PC-3 (cell line): Measurements from ENCODE around the gene DNAJB5. TPM values are rescaled to one million over a fixed set of nuclear protein-coding genes. Genes with fewer than 3 reads are reported as not detected.

Experiments used
- ATAC-seq: fragments of 200-7000 bp; cut with Tn5 transposase; 2 replicates; pipeline ENCODE4 v1.9.1; 2020; ENCODE audit warnings: mild to moderate bottlenecking, moderate library complexity
- BruUV-seq: library from RNA; stranded (reverse); fragments of 400-500 nt; replicated peaks from 2 replicates; lab custom pipeline; 2021; lab: Mats Ljungman, UMichigan
- CTCF ChIA-PET: fragments of 300-600 bp; sonication (Branson Sonifier 250); formaldehyde crosslinking; loops from one replicate; lab custom pipeline; 2022; ENCODE audit warnings: antibody characterized with exemption; lab: Charles Lee
- POLR2A ChIA-PET: fragments of 300-600 bp; sonication (Branson Sonifier 250); formaldehyde crosslinking; loops from one replicate; lab custom pipeline; 2022; ENCODE audit warnings: antibody characterized with exemption; ENCODE audit not compliant: unreplicated experiment; lab: Charles Lee
- DNase-seq: peaks from one replicate; pipeline ENCODE4 v3.0.0-alpha.2; 2015
- H2AFZ ChIP-seq: fragments of 300-600 bp; sonication (generic); 2 replicates; pipeline ENCODE4 v1.6.0; 2016; ENCODE audit warnings: antibody characterized with exemption, low read length
- H3F3A ChIP-seq: fragments of 300-600 bp; sonication (generic); one replicate; pipeline ENCODE4 v1.6.0; 2017; ENCODE audit warnings: antibody characterized with exemption, low read length, control low read depth, mild to moderate bottlenecking; ENCODE audit not compliant: unreplicated experiment
- H3K27ac ChIP-seq: fragments of 300-600 bp; sonication (generic); 2 replicates; pipeline ENCODE4 v1.5.1; 2016; ENCODE audit warnings: mild to moderate bottlenecking, low read length
- H3K27me3 ChIP-seq: fragments of 300-600 bp; sonication (generic); 2 replicates; pipeline ENCODE4 v1.6.1; 2016; ENCODE audit warnings: low read length, mixed read lengths
- H3K36me3 ChIP-seq: fragments of 300-600 bp; sonication (generic); 2 replicates; pipeline ENCODE4 v1.6.1; 2016; ENCODE audit warnings: low read depth, mixed run types, low read length, mixed read lengths
- H3K4me1 ChIP-seq: fragments of 300-600 bp; sonication (generic); 2 replicates; pipeline ENCODE4 v1.5.1; 2016; ENCODE audit warnings: low read length; ENCODE audit not compliant: insufficient read depth
- H3K4me2 ChIP-seq: fragments of 300-600 bp; sonication (generic); 2 replicates; pipeline ENCODE4 v1.6.0; 2016; ENCODE audit warnings: low read length
- H3K4me3 ChIP-seq: fragments of 300-600 bp; sonication (generic); 2 replicates; pipeline ENCODE4 v1.5.1; 2016; ENCODE audit warnings: mild to moderate bottlenecking, low read length, mixed read lengths
- H3K79me2 ChIP-seq: fragments of 300-600 bp; sonication (generic); 2 replicates; pipeline ENCODE4 v1.6.1; 2017; ENCODE audit warnings: low read length, mixed read lengths
- H3K9ac ChIP-seq: fragments of 300-600 bp; sonication (generic); 2 replicates; pipeline ENCODE4 v1.6.0; 2016; ENCODE audit warnings: mild to moderate bottlenecking, low read length
- H3K9me2 ChIP-seq: fragments of 300-600 bp; sonication (generic); replicated peaks from 2 replicates; pipeline ENCODE4 v1.6.1; 2016; ENCODE audit warnings: mixed run types, low read length, mixed read lengths
- H3K9me3 ChIP-seq: fragments of 300-600 bp; sonication (generic); 2 replicates; pipeline ENCODE4 v1.6.1; 2016; ENCODE audit warnings: low read length, mixed read lengths
- H4K20me1 ChIP-seq: fragments of 300-600 bp; sonication (generic); 2 replicates; pipeline ENCODE4 v1.6.1; 2016; ENCODE audit warnings: low read length, mixed read lengths
- CTCF ChIP-seq: fragments of 300-600 bp; sonication (generic); conservative IDR thresholded peaks from 2 replicates; pipeline ENCODE4 v1.5.1; 2017; ENCODE audit warnings: antibody characterized with exemption, low read depth, mild to moderate bottlenecking, low read length
- EZH2 ChIP-seq: fragments of 300-600 bp; sonication (generic); IDR thresholded peaks from one replicate; pipeline ENCODE4 v1.6.1; 2017; ENCODE audit warnings: antibody characterized with exemption, mild to moderate bottlenecking, low read length; ENCODE audit not compliant: unreplicated experiment
- EZH2phosphoT487 ChIP-seq: fragments of 300-600 bp; sonication (generic); IDR thresholded peaks from 2 replicates; pipeline ENCODE4 v1.6.1; 2018; ENCODE audit warnings: mild to moderate bottlenecking, antibody characterized with exemption, low read length, borderline replicate concordance
- intact Hi-C: fragments of 100-400 bp; cut with micrococcal nuclease; formaldehyde crosslinking; loops from 2 replicates; pipeline ENCODE4 v1.9.0; 2023
- total RNA-seq: library from RNA; depleted of rRNA; stranded (reverse); fragments of >200 nt; gene quantifications from 2 replicates; pipeline ENCODE4 v1.2.3, GENCODE V29; 2014

The DNAJB5 gene
- total RNA-seq, 1 experiment from 2014 or later: 9.3 TPM

- Histone ChIP-seq H4K20me1 (no peaks in the 10 kb centered on the region), H3K4me2 (no peak overlapping the region), H2AFZ (no peak overlapping the region), H3K4me3 (no peak overlapping the region), H3K9me3 (no peaks in the 10 kb centered on the region), H3F3A (no peaks in the 10 kb centered on the region), H3K27ac (no peak overlapping the region), H3K27me3 (no peaks in the 10 kb centered on the region), H3K9ac (no peak overlapping the region), H3K36me3 (no peaks in the 10 kb centered on the region; the same call in 1 of the 2 replicates), H3K79me2 (no peaks in the 10 kb centered on the region), H3K9me2 (no peaks in the 10 kb centered on the region), H3K4me1 (no peaks in the 10 kb centered on the region)
- DNase-seq (no peak), ATAC-seq (no peak)
- BruUV-seq: no TSS peak
- intact Hi-C loops: no loop called here
- ChIA-PET POLR2A (no interaction called here), CTCF (no interaction called here)
- TF ChIP-seq CTCF (no peak), EZH2 (no peak), EZH2phosphoT487 (no peak)
Observed at GRCh38 chr9:35033101-35033500, 43.6 kb downstream of the DNAJB5 start.

GRCh38 chr9:35035851-35036701 is 46.5 kb downstream of the DNAJB5 start:
- H4K20me1 ChIP-seq: no peaks in the 10 kb centered on the region
- H3K36me3 ChIP-seq: no peaks in the 10 kb centered on the region
- H3F3A ChIP-seq: no peaks in the 10 kb centered on the region
- no peaks in the 10 kb centered on the region for H3K9me2 ChIP-seq
- H3K4me3 ChIP-seq: no peak overlapping the region
- no peaks in the 10 kb centered on the region for H3K27me3 ChIP-seq
- ChIA-PET CTCF (no interaction called here), POLR2A (interaction anchor here (0.6 kb wide), 1 partner anchor 411 kb away, joined by 7 read pairs; no protein-coding TSS in a partner anchor)
- TF ChIP-seq EZH2phosphoT487 (no peak), EZH2 (no peak), CTCF (no peak)
- H3K4me1 ChIP-seq: no peaks in the 10 kb centered on the region
- BruUV-seq: no TSS peak
- H3K4me2 ChIP-seq: no peak overlapping the region
- DNase-seq (no peak), ATAC-seq (no peak)
- no peaks in the 10 kb centered on the region for H3K9me3 ChIP-seq
- intact Hi-C loops: no loop called here
- H3K27ac ChIP-seq: no peak overlapping the region
- no peaks in the 10 kb centered on the region for H3K79me2 ChIP-seq
- no peak overlapping the region for H3K9ac ChIP-seq
- H2AFZ ChIP-seq: no peak overlapping the region

GRCh38 chr9:35042081-35042604 is 52.6 kb downstream of the DNAJB5 start:
- POLR2A ChIA-PET: no interaction called here
- DNase-seq: peak; percentile 38

More at GRCh38 chr9:35042081-35042604, 52.6 kb downstream of the DNAJB5 start:
- H3K79me2 ChIP-seq: no peaks in the 10 kb centered on the region
- H3F3A ChIP-seq: no peaks in the 10 kb centered on the region
- no peak overlapping the region for H3K4me2 ChIP-seq
- no peak overlapping the region for H3K9ac ChIP-seq
- no peaks in the 10 kb centered on the region for H3K36me3 ChIP-seq
- no peak overlapping the region for H2AFZ ChIP-seq
- no peaks in the 10 kb centered on the region; the same call in 1 of the 2 replicates for H3K4me1 ChIP-seq
- no peak for TF ChIP-seq EZH2
- no peak for TF ChIP-seq EZH2phosphoT487
- TF ChIP-seq CTCF: no peak
- BruUV-seq: no TSS peak
- no peak overlapping the region for H3K27ac ChIP-seq
- H3K27me3 ChIP-seq: no peaks in the 10 kb centered on the region
- CTCF ChIA-PET: no interaction called here
- H3K4me3 ChIP-seq: no peak overlapping the region
- intact Hi-C loops: no loop called here
- H3K9me3 ChIP-seq: no peaks in the 10 kb centered on the region
- H4K20me1 ChIP-seq: no peaks in the 10 kb centered on the region
- H3K9me2 ChIP-seq: no peaks in the 10 kb centered on the region
- ATAC-seq: no peak
